Erythroblast (primary cell): ENCODE measurements around the gene IL2RA.

Source experiments
- GATA1 ChIP-seq: IDR thresholded peaks from 2 replicates; pipeline ENCODE4 v1.6.1; 2011; ENCODE audit warnings: low read depth, mild to moderate bottlenecking, control low read depth, low read length, moderate library complexity
- POLR2A ChIP-seq: IDR thresholded peaks from 2 replicates; pipeline ENCODE4 v1.6.1; 2011; ENCODE audit warnings: mild to moderate bottlenecking, low read length

GRCh38 chr10:6010569-6010968, 51.6 kb downstream of the IL2RA start:
- TF ChIP-seq POLR2A (no peak), GATA1 (no peak)
